GM19328 (cell line): ENCODE measurements around the gene SLC44A5.
"Not testable (repeated sequence)": the region's sequence is repeated elsewhere in the genome, so short reads cannot be mapped to it uniquely, and the experiment has no call there.

Source experiments
- ATAC-seq: cut with Tn5 transposase; IDR thresholded peaks from one replicate; pipeline ENCODE4 v1.9.1; 2021; ENCODE audit warnings: mild to moderate bottlenecking, moderate library complexity; ENCODE audit not compliant: unreplicated experiment

Gene SLC44A5

GRCh38 chr1:75470448-75470847, 140.5 kb downstream of the SLC44A5 start:
- no peak for ATAC-seq

GRCh38 chr1:75469586-75470173, 141.2 kb downstream of the SLC44A5 start:
- ATAC-seq: no peak

- ATAC-seq: no peak
These were observed 149.0 kb downstream of the SLC44A5 start for GRCh38 chr1:75461808-75462325.

GRCh38 chr1:75449998-75450397, 160.9 kb downstream of the SLC44A5 start:
- no peak for ATAC-seq

GRCh38 chr1:75444220-75444619, 166.7 kb downstream of the SLC44A5 start:
- no peak for ATAC-seq

GRCh38 chr1:75440274-75440673, 170.6 kb downstream of the SLC44A5 start:
- no peak for ATAC-seq

GRCh38 chr1:75438355-75438754, 172.6 kb downstream of the SLC44A5 start:
- no peak for ATAC-seq

- no peak for ATAC-seq
These were observed 179.1 kb downstream of the SLC44A5 start for GRCh38 chr1:75431843-75432242.

- no peak for ATAC-seq
These were observed 180.4 kb downstream of the SLC44A5 start for GRCh38 chr1:75430526-75430925.

- no peak for ATAC-seq
These were observed 184.2 kb downstream of the SLC44A5 start for GRCh38 chr1:75426688-75427087.

- ATAC-seq: no peak
These were observed 185.8 kb downstream of the SLC44A5 start for GRCh38 chr1:75425001-75425650.

- ATAC-seq: no peak
These were observed 187.3 kb downstream of the SLC44A5 start for GRCh38 chr1:75423616-75424015.

GRCh38 chr1:75423136-75423535, 187.8 kb downstream of the SLC44A5 start:
- ATAC-seq: no peak

GRCh38 chr1:75421371-75421770, 189.5 kb downstream of the SLC44A5 start:
- ATAC-seq: no peak

GRCh38 chr1:75415187-75415586, 195.7 kb downstream of the SLC44A5 start:
- ATAC-seq: no peak

- ATAC-seq: no peak
These were observed 198.3 kb downstream of the SLC44A5 start for GRCh38 chr1:75412616-75413015.

- ATAC-seq: not testable (repeated sequence)
These were observed 206.2 kb downstream of the SLC44A5 start for GRCh38 chr1:75404681-75405080.

- not testable (repeated sequence) for ATAC-seq
These were observed 207.7 kb downstream of the SLC44A5 start for GRCh38 chr1:75403147-75403646.

- ATAC-seq: no peak
These were observed 210.2 kb downstream of the SLC44A5 start for GRCh38 chr1:75400716-75401115.

- ATAC-seq: no peak
These were observed 214.2 kb downstream of the SLC44A5 start for GRCh38 chr1:75396745-75397144.

- ATAC-seq: no peak
These were observed 214.7 kb downstream of the SLC44A5 start for GRCh38 chr1:75396260-75396659.

GRCh38 chr1:75394386-75395139, 216.4 kb downstream of the SLC44A5 start:
- no peak for ATAC-seq
